T-helper 2 cell (primary cell): ENCODE results near the gene STUM.
"Not testable (repeated sequence)": the region's sequence is repeated elsewhere in the genome, so short reads cannot be mapped to it uniquely, and the experiment has no call there.

Experiments used
- DNase-seq, 5 experiments: peaks; one replicate each; pipeline versions ENCODE4 v3.0.0 to v3.0.0-alpha.2; 2012 to 2022
- total RNA-seq, 2 donors: gene quantifications; one replicate each; lab custom pipeline; 2026; lab: John Stamatoyannopoulos, UW

The STUM gene, protein sequence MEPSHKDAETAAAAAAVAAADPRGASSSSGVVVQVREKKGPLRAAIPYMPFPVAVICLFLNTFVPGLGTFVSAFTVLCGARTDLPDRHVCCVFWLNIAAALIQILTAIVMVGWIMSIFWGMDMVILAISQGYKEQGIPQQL
- total RNA-seq = 0 to 0.13 reads per million in 2 donors

DNA sequence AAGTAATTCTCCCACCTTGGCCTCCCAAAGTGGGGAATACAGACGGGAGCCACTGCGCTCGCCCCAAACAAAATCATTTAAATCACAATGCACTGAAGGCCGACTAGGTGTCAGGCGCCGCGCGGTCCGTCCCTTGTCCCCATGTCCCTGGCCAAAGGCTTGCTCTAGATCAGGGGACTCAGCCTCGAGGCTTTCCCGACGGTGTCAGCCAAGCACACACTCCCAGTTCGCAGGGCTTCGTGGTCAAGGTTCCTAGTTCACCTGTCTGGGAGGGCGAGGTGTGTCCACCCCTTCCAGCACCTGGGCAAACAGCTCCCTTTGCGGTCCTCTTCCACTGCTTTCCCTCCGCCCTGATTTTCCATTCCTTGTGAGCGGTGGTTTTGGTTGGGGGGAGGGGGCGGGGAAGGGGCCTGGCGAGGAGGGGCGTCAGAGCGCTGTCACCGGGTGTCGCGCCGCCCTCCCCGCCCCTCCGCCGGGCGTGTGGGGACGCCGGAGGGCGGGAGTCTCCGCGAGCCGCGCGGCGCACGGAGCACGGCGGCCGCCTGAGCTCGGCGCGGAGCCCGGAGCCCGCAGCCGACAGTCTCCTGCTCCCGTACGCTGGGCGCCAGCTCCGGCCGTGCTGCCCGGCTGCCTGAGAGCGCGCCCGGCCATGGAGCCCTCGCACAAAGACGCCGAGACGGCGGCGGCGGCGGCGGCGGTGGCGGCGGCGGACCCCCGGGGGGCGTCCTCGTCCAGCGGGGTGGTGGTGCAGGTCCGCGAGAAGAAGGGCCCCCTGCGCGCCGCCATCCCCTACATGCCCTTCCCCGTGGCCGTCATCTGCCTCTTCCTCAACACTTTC, at the start of gene STUM:
TSS of gene STUM (plus strand) at position 509 of the 838 bp plus-strand sequence. CDS start at position 650, 141 bp downstream.
- peak in 1 of 5 experiments; percentile 41 for DNase-seq

DNA sequence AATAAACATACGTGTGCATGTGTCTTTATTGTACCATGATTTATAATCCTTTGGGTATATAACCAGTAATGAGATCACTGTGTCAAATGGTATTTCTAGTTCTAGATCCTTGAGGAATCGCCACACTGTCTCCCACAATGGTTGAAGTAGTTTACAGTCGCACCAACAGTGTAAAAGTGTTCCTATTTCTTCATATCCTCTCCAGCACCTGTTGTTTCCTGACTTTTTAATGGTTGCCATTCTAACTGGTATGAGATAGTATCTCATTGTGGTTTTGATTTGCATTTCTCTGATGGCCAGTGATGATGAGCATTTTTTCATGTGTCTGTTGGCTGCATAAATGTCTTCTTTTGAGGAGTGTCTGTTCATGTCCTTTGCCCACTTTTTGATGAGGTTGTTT, 48.9 kb upstream of the STUM start:
- not testable (repeated sequence) for DNase-seq

DNA sequence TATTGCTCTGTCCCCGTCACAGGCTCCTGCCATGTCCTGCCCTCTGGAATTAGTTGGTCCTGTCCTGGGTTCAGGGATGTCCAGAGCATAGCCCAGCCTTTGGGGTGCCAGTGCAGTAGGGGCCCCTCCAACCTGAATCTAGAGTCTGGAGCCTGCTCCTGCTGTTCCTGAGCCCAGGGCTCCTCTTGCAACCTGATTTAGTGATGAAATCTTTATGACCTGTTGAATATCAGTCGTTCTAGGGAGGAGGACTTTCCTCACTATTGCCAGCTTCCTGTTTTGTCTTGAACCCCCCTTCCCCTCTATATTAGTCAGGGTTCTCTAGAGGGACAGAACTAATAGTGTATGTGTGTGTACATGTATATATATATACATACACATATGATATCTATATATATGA, 42.5 kb upstream of the STUM start:
- DNase-seq = no peak

DNA sequence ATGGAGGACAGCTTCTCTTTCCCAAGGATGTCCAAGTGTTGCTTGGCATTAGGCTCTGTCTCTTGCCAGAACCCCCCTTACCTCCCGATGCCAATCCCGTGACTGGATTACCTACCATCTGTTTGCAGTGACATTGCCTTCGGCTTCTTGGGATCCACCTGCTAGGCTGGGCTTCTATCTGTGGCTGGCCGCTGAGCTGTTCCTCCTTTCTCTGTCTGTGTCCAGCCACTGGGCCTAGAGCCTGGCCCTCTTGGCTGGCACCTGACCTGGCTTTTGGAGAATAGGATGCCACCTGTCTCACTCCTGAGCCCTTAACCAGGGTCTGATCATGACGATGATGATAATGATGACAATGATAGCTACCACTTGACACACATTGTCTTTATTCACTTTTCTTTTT, 41.6 kb upstream of the STUM start:
- DNase-seq = no peak

DNA sequence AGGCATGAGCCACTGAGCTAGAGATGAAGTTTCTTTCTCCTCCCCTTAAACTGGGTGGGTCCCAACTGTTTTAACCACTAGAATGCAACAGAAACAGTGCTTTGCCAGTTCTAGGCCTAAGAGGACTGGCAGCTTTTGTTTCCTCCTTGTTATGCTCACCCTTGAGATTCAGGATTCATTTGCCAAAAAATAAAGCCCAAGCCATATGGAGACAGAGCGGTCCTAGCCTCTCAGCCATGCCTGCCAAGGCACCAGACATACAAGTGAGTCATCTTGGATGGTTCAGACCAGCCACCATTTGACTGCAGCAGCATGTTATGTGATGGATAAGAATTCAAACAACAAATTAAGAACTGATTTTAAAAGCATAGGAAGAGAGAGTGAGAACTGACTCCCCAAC, 38.1 kb upstream of the STUM start:
- no peak for DNase-seq

DNA sequence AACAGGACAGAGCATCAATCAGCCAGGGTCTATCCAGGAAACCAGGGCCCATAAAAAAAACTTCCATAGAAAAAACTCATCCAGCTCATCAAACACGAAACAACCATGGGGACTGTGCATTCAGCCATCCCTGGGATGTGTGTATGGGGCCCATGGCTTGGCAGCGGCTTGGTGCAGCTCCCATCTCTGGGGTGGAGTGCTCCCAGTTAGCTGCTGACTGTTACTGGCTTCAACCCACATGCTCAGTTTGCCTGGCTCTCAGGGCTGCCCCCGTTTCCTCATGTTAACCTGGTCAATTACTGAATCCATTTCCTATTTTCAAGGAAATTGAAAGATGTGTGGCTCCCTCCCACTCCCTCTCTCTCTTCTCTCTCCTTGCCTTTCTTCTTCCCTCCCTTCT, 37.3 kb upstream of the STUM start:
- DNase-seq = no peak

DNA sequence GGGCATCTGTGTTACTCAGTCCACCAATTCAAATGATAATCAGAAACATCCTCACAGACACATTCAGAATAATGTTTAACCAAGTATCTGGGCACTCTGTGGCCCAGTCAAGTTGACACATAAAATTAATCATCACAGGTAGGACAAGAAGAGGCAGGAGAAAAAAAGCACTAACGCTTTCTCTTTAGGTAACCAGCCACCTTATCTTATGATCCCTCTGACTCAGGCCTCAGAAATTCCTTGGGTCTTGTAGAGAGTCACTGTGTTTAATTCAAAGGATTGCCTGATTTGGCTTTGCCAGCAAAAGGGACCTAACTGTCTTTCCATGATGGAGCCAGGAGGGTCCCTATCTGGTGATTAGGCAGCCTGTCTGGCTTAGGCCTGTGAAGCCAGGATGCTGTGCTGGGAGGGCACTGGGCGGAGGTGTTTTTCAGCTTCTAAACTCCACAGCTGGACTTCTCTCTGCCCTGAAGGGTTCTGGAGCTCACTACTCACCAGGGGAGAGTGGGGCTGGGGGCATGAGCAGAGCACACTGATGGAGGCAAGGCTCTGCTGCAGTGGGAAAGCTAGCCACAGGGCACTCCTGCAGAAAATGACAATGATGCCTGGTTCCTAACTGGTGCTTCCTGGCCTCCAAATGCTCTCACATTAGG, 36.4 kb upstream of the STUM start:
- DNase-seq = no peak

DNA sequence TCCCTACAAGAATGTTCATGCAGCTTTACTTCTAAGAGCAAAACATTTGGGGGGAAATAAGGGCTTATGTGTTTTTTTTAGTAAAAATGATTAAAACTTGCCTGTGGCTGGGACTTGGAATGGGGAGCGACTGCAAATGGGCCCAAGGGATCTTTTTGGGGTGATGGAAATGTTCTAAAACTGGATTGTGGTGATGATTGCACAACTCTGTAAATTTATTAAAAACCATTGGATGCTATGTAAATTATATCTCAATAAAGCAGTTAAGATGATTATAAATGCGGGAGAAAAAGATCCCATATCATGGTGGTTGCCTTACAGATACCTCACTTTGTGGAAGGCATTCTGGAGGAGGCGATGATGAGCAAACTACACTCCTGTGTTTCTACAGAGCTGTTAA, 30.2 kb upstream of the STUM start:
- no peak for DNase-seq

DNA sequence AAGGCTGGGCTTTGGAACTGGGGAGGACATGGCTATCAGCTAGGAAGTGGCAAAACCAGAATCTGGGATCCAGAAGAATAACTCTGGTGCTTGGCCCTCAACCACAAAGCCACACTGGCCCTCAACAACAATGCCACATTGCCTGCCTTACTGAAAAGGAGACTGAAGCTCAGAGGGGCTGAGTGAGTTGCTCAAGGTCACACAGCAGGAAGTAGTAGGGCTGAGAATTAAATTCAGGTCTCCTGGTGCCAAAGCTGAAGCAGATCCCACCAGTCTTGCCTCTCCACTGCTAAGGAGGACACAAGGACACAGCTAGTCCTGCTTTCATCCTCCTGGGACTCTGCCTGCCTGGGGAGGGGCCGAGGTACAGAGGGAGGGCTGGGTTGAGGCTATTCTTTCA, 29.4 kb upstream of the STUM start:
- no peak for DNase-seq

DNA sequence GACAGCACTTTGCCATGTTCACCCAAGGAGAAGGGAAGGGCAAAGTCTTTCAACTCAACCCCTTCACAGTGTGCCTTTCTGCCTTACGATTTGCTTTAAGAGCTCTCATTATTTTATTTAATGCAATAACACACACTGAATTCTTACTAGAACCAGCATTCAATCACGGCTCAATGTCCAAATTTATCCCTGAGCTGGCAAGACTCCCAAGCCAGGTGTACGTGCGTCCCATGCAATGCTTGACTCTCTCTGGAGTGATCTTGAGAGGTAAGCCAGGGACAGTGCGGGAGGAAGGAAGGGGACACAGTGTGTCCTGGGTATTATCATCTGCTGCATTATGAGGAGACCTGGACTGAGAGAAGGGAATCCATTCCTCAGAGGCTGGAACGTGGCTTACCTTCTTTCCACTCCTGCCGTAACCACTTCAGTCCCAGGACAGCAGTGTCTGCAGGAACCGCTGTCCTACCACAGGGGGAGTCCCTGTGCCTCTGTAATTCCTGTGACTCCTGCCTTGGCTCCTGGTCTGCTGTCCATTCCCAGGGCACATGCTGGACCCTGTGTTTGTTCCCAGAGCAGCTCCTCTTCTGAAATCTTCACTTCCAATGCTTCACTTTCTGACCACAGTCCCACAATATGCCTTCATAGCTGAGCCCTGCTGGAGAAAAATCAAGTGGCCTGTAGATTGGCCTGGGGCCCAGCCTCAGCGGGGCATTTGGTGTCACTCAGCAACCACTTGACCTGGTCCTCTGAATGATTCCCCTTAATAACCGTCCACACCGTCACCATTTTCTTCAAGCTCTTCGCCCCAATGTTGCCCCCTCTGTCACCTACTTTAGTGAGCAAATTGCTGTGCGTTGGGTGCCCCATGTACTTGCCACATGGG, 28.6 kb upstream of the STUM start:
- no peak for DNase-seq

DNA sequence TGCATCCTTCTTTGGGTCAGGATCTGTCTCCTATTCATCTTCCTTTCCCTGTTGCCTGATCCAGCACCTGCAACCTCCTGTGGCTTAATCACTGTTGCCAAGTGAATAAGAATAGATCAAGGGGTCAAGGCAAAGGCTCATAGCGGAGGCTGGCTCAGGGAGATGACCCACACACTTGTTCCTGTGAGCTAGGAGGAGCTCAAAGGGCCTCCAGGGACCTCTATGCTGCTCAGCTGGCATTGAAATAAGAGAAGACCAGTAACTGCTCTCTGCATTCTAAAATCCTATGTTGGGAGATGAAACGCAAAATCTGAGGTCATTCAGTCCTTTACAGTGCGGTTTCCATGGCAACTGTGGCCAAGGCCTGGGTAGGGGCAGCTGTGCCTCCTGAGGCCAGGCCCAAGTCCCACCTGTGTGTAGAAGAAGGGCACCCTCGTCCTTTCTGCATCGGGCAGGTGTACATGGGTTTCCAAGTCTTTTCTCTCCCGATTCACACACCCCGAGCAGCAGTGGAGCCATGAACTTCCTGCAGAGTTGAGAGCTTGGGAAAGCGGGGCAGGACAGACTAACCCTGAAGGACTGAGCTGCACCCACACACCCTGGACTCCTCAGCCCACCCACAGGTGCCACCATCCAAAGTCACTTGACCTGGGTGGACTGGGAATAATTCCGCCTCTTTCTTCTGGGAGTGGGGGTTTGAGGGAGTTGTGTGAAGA, 27.8 kb upstream of the STUM start:
- DNase-seq = no peak

DNA sequence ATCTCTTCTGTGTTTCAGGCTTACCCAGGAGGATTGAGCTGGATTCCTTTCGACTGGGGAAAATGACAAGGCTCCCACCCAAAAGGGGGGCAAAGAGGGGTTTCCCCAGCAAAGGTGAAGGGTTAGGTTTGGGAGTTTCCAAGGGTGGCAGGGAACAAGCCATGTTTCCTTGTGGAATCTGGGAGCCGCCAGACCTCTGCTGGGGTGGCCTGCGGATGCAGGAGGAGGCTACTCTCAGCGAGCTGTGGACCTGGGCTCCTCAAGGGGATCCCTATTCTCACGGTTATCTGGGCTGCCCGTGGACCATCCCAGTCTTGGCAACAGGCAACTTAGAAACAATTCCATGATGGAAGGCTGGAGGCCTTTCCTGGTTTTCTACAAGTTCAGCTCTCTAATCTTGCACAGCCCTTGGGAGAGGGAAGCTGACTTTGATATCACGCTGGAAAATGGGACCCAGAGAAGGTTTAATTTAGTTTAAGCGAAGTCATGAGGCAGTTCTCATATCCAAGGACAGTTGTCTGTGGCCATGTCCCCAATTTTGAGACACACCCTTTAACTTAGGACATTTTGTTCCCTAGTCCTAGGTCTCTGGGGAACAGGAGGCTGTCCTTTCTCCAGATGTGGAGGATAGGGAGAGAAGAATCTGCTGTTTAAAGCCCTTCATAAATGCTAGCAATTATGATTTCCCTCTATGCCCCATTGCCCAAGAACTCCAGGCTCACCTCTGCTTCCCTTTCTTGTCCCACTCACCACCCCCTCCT, 24.7 kb upstream of the STUM start:
- no peak for DNase-seq

DNA sequence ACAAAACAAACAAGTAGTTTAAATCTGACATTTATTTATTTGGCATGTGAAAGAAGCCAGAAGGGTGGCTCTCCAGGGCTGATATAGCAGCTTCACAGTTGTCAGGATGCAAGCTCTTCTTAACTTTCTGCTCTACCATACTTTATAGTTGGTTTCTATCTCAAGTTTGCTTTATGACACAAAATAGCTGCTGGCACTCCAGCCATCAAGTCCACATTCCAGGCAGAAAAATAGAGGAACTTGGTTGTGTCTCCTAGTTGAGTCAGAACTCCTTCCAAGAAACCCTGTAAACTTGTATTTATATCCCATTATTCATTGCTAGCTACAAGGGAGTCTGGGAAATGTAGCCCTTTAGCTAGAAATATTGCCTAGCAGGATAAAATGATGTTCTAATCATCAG, 24.0 kb upstream of the STUM start:
- no peak for DNase-seq

DNA sequence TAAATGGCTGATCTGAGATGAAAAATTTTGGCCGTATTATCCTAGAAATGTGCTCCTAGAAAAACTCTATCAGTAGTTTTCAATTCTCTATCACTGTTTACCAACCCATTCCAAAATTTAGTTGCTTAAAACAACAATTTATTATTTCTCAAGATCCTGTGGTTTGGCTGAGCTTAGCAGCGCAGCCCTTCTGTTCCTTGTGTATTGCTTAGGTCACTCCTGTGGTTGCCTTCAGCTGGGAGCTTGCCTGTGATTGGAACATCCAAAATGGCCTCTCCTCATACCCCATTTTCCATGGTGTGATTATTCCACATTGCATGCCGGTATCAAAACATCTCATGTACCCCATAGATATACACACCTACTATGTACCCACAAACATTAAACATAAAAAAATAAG, 22.8 kb upstream of the STUM start:
- DNase-seq = no peak

DNA sequence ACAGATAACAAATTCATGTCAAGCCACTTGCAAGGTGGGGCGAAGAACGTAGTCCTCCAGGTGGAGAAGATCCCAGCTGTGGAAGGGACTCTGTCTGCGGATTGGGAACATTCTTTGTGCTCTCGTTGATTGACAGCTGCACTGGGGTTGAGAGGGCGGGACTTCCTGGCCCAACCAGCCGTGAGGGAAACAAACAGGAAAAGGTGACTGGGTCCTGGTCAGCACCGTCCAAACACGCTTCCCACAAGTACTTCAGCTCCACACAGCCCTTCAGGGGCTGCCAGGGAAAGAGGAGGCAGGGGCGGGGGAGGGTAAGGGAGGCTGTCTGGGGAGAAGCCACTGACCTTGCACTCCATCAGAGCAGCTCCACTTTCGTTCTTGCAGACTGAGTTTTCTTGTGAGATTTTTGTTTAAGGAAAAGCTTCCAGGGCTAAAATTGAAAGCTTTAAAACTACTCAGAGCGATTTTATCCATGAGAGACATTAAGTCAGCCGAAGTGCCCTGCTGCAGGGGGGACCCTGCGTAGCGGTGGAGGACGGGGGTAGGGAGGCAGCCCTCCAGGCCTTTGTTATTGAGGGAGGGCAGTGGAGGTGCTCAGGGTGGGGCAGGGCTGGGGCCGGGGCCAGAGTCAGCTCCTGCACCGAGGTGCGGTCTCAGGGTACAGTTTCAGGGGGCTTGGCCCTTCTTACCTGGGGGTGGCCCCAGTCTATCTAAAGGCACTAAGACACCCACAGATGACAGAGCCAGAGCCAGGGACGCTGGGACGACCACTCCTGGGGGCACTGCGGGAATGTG, 21.6 kb upstream of the STUM start:
- DNase-seq = no peak

DNA sequence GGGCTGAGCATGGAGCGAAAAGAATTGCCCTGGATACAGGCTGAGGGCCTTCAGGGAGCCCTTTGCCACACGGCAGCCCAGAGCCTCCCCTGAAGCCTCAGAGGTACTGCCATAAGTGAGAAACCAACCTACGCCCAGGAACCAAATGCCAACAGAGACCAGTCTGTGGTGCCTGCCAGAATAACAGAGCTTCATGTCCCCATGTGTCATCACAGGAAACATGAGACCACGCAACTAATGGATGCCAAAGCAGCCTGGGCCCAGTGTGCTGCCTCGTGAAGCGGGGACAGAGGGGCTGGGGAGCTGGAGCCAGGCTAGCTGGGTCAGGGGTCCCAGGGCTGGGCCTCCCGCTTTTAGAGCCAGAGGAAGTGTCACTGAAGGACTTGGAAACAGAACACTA, 18.7 kb upstream of the STUM start:
- DNase-seq = no peak

DNA sequence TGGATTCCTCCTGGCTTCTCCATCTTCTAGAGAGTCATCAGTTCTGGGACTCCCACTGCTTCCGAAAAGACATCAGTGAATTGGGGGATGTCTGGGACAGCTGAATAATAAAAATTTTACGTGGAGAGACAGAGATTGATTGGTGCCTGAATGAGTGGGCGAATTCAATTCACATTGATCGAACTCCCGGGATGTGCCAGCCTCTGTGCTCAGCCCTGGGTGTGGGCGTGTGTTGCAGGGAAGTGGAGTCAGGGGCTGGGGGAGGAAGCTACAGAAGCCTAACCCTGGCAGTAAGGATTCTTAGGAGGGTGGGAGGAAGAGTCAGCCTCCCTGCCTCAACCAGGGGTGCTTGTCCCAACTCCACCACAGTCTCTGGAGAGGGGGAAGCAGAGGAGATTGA, 18.0 kb upstream of the STUM start:
- DNase-seq = no peak

DNA sequence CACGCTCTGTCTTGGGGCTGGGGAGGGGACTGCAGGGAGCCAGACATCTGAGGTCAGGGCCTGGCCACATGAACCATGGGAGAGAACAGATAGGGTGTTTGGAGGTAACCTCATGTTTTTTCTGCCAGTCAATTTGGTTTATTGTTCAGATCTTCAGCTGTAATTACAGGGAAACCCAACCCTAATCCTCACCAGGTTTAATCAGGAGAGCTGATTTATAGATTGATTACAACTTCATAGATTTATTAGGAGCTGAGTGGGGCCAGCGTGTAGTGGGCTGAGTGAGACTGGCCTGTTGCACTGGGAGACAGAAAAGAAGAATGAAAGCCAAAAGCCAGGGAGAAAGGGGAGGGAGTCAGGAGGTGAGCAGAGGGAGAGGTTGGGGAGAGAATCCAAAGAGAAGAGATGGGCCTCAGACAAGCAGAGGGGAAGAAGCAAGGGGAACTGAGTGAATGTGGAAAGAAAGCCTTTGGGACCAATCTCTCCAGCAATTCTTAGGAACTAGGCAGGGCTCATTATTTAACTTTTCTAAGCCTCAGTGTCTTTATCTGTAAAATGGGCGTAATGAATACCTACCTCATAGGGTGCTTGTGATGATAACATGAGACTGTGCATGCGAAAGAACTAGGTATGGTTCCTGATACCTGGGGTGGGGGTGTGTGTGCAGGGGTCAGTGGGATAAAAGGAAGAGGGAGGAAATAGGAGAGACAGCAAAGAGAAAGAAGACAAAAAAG, 17.0 kb upstream of the STUM start:
- DNase-seq = no peak

DNA sequence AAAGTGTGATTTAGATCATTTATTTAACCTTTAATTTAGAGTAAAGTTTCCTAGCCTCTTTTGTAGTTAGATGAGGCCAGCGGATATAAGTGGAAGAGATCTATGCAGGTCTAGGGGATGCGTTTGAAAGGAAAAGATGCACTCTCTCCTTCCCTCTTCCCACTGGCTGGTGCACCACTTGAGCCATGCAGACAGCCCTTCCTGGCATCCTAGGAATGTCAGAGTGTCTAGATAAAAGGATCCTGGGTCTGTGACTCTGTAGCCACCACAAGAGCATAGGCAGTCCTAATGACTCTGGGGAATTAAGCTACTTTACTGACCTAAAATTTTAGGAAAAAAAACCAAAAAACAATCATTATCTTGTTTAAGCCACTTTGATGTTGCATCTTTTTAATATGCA, 16.0 kb upstream of the STUM start:
- DNase-seq = no peak

DNA sequence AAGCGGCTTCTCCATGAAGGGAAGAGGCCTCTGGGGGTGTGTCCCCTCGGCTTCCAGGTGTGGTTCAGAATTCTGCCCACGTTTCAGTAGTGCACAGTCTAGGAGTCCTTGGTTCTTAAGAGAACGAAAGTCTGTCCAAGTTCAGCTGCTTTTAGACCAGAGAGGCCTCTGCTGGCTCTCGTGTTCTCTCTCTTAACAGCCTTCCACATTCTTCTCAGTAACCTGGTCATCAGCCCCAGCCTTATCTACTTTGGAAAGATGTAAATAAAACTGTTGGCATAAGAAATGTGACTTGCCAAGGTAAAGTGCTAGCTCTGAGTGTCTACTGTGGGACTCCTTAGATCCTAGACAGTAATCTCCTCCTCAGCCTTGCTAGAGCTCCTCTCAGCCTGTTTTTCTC, 15.3 kb upstream of the STUM start:
- no peak for DNase-seq
